A549 (cell line): ENCODE results near the gene BCAS4. TPM values are rescaled to one million over a fixed set of nuclear protein-coding genes. Genes with fewer than 3 reads are reported as not detected.

ENCODE experiments used
- ATAC-seq, 2 experiments: fragments of 200-7000 bp in 1 of 2; fragments of >200 bp in 1 of 2; cut with Nextera tagmentation in 1 of 2; cut with Tn5 transposase in 1 of 2; 3 replicates each; pipeline versions ENCODE4 v1.8.0 to v1.9.1; 2018 to 2020; ENCODE audit warnings: mild to moderate bottlenecking in 1 of 2, moderate library complexity in 1 of 2
- CTCF ChIA-PET: fragments of 300-600 bp; sonication (Branson Sonifier 250); formaldehyde crosslinking; extraction: SDS; loops from one replicate; lab custom pipeline; 2021; ENCODE audit warnings: antibody characterized with exemption, inconsistent platforms; lab: Yijun Ruan, JAX
- POLR2A ChIA-PET: fragments of 350-600 bp; formaldehyde crosslinking; extraction: SDS; loops from one replicate; lab custom pipeline; 2021; ENCODE audit warnings: antibody characterized with exemption, inconsistent platforms; lab: Yijun Ruan, JAX
- DNase-seq, 2 experiments: peaks; one replicate each; pipeline versions ENCODE4 v3.0.0 to v3.0.0-alpha.2; 2011 to 2016; ENCODE audit warnings: low read depth in 1 of 2, low spot score in 1 of 2
- FAIRE-seq: peaks from 2 replicates; lab custom pipeline; 2011; peaks lifted over from hg19 to GRCh38; lab: Jason Lieb, UNC
- H3K27ac ChIP-seq, 2 experiments: fragments of >200 bp; sonication (Bioruptor Twin); formaldehyde crosslinking; 3 replicates each; pipeline ENCODE4 v1.5.1; 2016 to 2017
- H3K4me1 ChIP-seq: fragments of >200 bp; sonication (Bioruptor Twin); formaldehyde crosslinking; 3 replicates; pipeline ENCODE4 v1.6.1; 2016
- H3K4me2 ChIP-seq: fragments of >200 bp; sonication (Bioruptor Twin); formaldehyde crosslinking; 3 replicates; pipeline ENCODE4 v1.6.1; 2016
- H3K4me3 ChIP-seq: fragments of >200 bp; sonication (Bioruptor Twin); formaldehyde crosslinking; 3 replicates; pipeline ENCODE4 v1.5.1; 2016
- H3K9me3 ChIP-seq: fragments of >200 bp; sonication (Bioruptor Twin); formaldehyde crosslinking; 3 replicates; pipeline ENCODE4 v1.6.1; 2016
- CBX2 ChIP-seq: fragments of 200-600 bp; sonication (generic); IDR thresholded peaks from 2 replicates; pipeline ENCODE4 v1.6.1; 2016; ENCODE audit warnings: low read depth, mild to moderate bottlenecking, borderline replicate concordance
- EP300 ChIP-seq, 2 experiments: fragments of >200 bp; sonication (Bioruptor Twin); formaldehyde crosslinking; IDR thresholded peaks; 2 replicates in 1 of 2; 3 replicates in 1 of 2; pipeline ENCODE4 v1.6.1; 2016 to 2017
- GATA3 ChIP-seq: IDR thresholded peaks from 2 replicates; pipeline ENCODE4 v1.6.1; 2012; ENCODE audit warnings: borderline replicate concordance
- HOXB13 ChIP-seq: fragments of 250-450 bp; sonication (Bioruptor Pico); IDR thresholded peaks from 2 replicates; pipeline ENCODE4 v1.5.0; 2020; ENCODE audit warnings: low read depth, mild to moderate bottlenecking, moderate library complexity
- JUN ChIP-seq, 2 experiments: fragments of >200 bp; sonication (Bioruptor Twin); formaldehyde crosslinking; IDR thresholded peaks; 2 replicates in 1 of 2; 3 replicates in 1 of 2; pipeline ENCODE4 v1.6.1; 2016 to 2017
- KDM5A ChIP-seq: fragments of 200-600 bp; sonication (generic); IDR thresholded peaks from 2 replicates; pipeline ENCODE4 v1.6.1; 2016; ENCODE audit warnings: antibody characterized with exemption, mild to moderate bottlenecking
- MAX ChIP-seq: IDR thresholded peaks from 2 replicates; pipeline ENCODE4 v1.6.1; 2012
- NFE2L2 ChIP-seq: fragments of 150-350 bp; conservative IDR thresholded peaks from 2 replicates; pipeline ENCODE4 v1.6.1; 2014; ENCODE audit warnings: low read length
- PHF8 ChIP-seq: fragments of 200-600 bp; sonication (generic); IDR thresholded peaks from 2 replicates; pipeline ENCODE4 v1.6.1; 2016; ENCODE audit warnings: low read depth, mild to moderate bottlenecking, antibody characterized with exemption, moderate library complexity, borderline replicate concordance
- POLR2AphosphoS2 ChIP-seq: conservative IDR thresholded peaks from 2 replicates; pipeline ENCODE4 v1.6.1; 2012; ENCODE audit warnings: low read length, improper control_type of control experiment, inconsistent platforms
- RARB ChIP-seq: fragments of 250-450 bp; sonication (Bioruptor Pico); IDR thresholded peaks from 2 replicates; pipeline ENCODE4 v1.8.0; 2021; ENCODE audit warnings: mild to moderate bottlenecking, moderate library complexity
- RFX5 ChIP-seq: fragments of 450-650 bp; IDR thresholded peaks from 2 replicates; pipeline ENCODE4 v1.7.1; 2014; ENCODE audit warnings: antibody characterized with exemption, mild to moderate bottlenecking, moderate library complexity
- SREBF2 ChIP-seq: fragments of 450-650 bp; IDR thresholded peaks from 2 replicates; pipeline ENCODE4 v1.6.1; 2014; ENCODE audit warnings: mild to moderate bottlenecking, moderate library complexity
- ZC3H11A ChIP-seq: fragments of 450-650 bp; IDR thresholded peaks from 2 replicates; pipeline ENCODE4 v1.6.1; 2014; ENCODE audit warnings: antibody characterized with exemption, mild to moderate bottlenecking
- ZFP36 ChIP-seq: fragments of 450-650 bp; IDR thresholded peaks from 2 replicates; pipeline ENCODE4 v1.6.1; 2014; ENCODE audit warnings: borderline replicate concordance; ENCODE audit not compliant: partially characterized antibody
- ZNF302 ChIP-seq: fragments of 250-450 bp; sonication (Bioruptor Pico); IDR thresholded peaks from 2 replicates; pipeline ENCODE4 v1.9.0; 2021; ENCODE audit warnings: inconsistent platforms, mild to moderate bottlenecking, moderate library complexity
- WGBS: methylation state at CpG from one replicate; pipeline ENCODE4 v1.1.6; 2017; ENCODE audit errors: missing lambda C conversion rate; 5-methylcytosine and 5-hydroxymethylcytosine counted together
- polyA plus RNA-seq, 4 experiments: library from polyadenylated mRNA; depleted of rRNA in 3 of 4; stranded (reverse); fragments of >200 nt; fragmentation: RNase III in 1 of 4; extraction: RNeasy Plus Mini Kit Qiagen cat#74134 plus additional on column Dnase treatment in 1 of 4; gene quantifications; 2 replicates in 3 of 4; 3 replicates in 1 of 4; pipeline ENCODE4 v1.2.3, GENCODE V29; 2011 to 2017
- TF ChIP-seq, protein P1 (sequence below): fragments of 150-350 bp; IDR thresholded peaks from 2 replicates; pipeline ENCODE4 v1.6.1; 2014; ENCODE audit warnings: low read depth, mild to moderate bottlenecking, low read length

Gene BCAS4
- polyA plus RNA-seq, 2 of the 4 experiments (the other 2 are of a cell fraction): 16.9 to 48.4 TPM

GRCh38 chr20:50852085-50852484 lies 57.2 kb downstream of the BCAS4 start:
- FAIRE-seq (no peak), DNase-seq (no peak), ATAC-seq (no peak)
- over 99% methylated on average over 9 of the region's 9 CpGs for WGBS
- Histone ChIP-seq H3K9me3 (no peaks in the 10 kb centered on the region), H3K27ac (no peak overlapping the region), H3K4me3 (no peak overlapping the region), H3K4me2 (no peak overlapping the region), H3K4me1 (peaks cover 29% of the 10 kb centered on the region)
- POLR2A ChIA-PET: no interaction called here
- CTCF ChIA-PET: interaction anchor here (1.3 kb wide), 1 partner anchor 14 kb away, joined by 4 read pairs; no protein-coding TSS in a partner anchor
- TF ChIP-seq ZNF302 (CRISPR knock-in tag): no peak

GRCh38 chr20:50854506-50855249 lies 59.8 kb downstream of the BCAS4 start:
- WGBS: 87% methylated on average over 9 of the region's 18 CpGs
- DNase-seq: no peak
- no peak for ATAC-seq
- no peak for TF ChIP-seq HOXB13
- no peak overlapping the region for H3K27ac ChIP-seq
- no peak overlapping the region for H3K4me3 ChIP-seq
- CTCF ChIA-PET: interaction anchor here (1.0 to 1.6 kb wide), 3 partner anchors 12 to 79 kb away, joined by 3 to 4 read pairs (median 3); partner anchors contain the start of gene BCAS4
- POLR2A ChIA-PET: no interaction called here
- H3K4me1 ChIP-seq: peaks cover 29% of the 10 kb centered on the region
- no peak overlapping the region; the same call in 2 of the 3 replicates for H3K4me2 ChIP-seq
- FAIRE-seq: no peak
- H3K9me3 ChIP-seq: no peaks in the 10 kb centered on the region

GRCh38 chr20:50855498-50856474 lies 60.9 kb downstream of the BCAS4 start:
- H3K27ac ChIP-seq: peak overlapping the region in 1 of 2 experiments; percentile 8; a peak in 2 of 6 replicates
- DNase-seq (peak; percentile 16 to 65), ATAC-seq (peak; percentile 71 to 78; a peak in 5 of 6 replicates), FAIRE-seq (no peak)
- 48% methylated on average over 20 of the region's 23 CpGs for WGBS
- peak overlapping the region; percentile 50 for H3K4me2 ChIP-seq
- no peak for TF ChIP-seq RFX5
- TF ChIP-seq GATA3: 0 out of 2 replicates have a peak, but pooled peaks have one; percentile 16
- TF ChIP-seq, all 56 proteins: peak for 1
- Histone ChIP-seq H3K4me1 (peaks cover 25% of the 10 kb centered on the region), H3K4me3 (no peak overlapping the region), H3K9me3 (no peaks in the 10 kb centered on the region)
- ChIA-PET POLR2A (no interaction called here), CTCF (interaction anchor here (0.9 to 2.2 kb wide), 2 partner anchors 11 to 20 kb away, joined by 3 to 7 read pairs; no protein-coding TSS in a partner anchor)

GRCh38 chr20:50856475-50857041 lies 61.7 kb downstream of the BCAS4 start:
- POLR2A ChIA-PET: no interaction called here
- 0 out of 6 replicates have a peak overlapping the region, but pooled peaks of 1 of the 2 experiments have one; percentile 32 for H3K27ac ChIP-seq
- TF ChIP-seq RARB (CRISPR knock-in tag) (no peak), RFX5 (no peak), KDM5A (no peak), NFE2L2 (no peak), POLR2AphosphoS2 (no peak), PHF8 (no peak), JUN (IDR thresholded peaks at IDR 0.05) (no peak), ZC3H11A (no peak), SREBF2 (no peak), CBX2 (no peak), EP300 (IDR thresholded peaks at IDR 0.05) (no peak), MAX (no peak), ZFP36 (no peak)
- TF ChIP-seq, protein P1, sequence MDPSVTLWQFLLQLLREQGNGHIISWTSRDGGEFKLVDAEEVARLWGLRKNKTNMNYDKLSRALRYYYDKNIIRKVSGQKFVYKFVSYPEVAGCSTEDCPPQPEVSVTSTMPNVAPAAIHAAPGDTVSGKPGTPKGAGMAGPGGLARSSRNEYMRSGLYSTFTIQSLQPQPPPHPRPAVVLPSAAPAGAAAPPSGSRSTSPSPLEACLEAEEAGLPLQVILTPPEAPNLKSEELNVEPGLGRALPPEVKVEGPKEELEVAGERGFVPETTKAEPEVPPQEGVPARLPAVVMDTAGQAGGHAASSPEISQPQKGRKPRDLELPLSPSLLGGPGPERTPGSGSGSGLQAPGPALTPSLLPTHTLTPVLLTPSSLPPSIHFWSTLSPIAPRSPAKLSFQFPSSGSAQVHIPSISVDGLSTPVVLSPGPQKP: no peak
- FAIRE-seq (no peak), ATAC-seq (peak; percentile 27 to 49; a peak in 3 of 6 replicates), DNase-seq (no peak)
- WGBS: 79% methylated on average over 5 of the region's 5 CpGs
- H3K4me3 ChIP-seq: no peak overlapping the region
- peak overlapping the region; percentile 50 for H3K4me2 ChIP-seq
- no peaks in the 10 kb centered on the region for H3K9me3 ChIP-seq
- H3K4me1 ChIP-seq: peaks cover 21% of the 10 kb centered on the region
- CTCF ChIA-PET: interaction anchor here (0.9 to 2.2 kb wide), 2 partner anchors 10 to 21 kb away, joined by 3 to 7 read pairs; no protein-coding TSS in a partner anchor
